HG03280 (cell line): ENCODE results near the gene TSC2.

Source experiments
- ATAC-seq: cut with Tn5 transposase; IDR thresholded peaks from one replicate; pipeline ENCODE4 v1.9.1; 2021; ENCODE audit warnings: mild to moderate bottlenecking, moderate library complexity; ENCODE audit not compliant: unreplicated experiment

TSC2 gene

DNA sequence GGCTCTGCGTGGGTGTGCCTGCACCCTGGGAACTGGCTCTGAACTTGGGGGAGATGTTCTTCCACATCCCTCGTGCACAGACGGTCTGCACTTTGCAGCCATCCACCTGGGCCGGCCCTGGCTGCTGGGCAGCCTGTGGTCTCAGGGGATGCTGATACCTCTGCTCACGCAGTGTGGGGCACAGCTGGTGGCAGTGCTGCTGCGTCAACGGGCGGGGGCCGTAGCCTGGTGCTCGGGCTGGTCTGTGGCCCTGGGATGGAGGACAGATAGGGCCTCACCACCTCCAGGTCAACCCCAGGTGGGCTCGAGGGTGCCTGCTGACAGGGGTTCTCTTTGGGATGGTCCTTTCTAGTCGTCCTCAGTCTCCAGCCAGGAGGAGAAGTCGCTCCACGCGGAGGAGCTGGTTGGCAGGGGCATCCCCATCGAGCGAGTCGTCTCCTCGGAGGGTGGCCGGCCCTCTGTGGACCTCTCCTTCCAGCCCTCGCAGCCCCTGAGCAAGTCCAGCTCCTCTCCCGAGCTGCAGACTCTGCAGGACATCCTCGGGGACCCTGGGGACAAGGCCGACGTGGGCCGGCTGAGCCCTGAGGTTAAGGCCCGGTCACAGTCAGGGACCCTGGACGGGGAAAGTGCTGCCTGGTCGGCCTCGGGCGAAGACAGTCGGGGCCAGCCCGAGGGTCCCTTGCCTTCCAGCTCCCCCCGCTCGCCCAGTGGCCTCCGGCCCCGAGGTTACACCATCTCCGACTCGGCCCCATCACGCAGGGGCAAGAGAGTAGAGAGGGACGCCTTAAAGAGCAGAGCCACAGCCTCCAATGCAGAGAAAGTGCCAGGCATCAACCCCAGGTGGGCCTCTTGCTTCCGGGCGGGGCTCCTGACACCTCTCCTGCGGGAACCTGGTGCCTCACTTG, 36.3 kb downstream of the TSC2 start:
- ATAC-seq: no peak

DNA sequence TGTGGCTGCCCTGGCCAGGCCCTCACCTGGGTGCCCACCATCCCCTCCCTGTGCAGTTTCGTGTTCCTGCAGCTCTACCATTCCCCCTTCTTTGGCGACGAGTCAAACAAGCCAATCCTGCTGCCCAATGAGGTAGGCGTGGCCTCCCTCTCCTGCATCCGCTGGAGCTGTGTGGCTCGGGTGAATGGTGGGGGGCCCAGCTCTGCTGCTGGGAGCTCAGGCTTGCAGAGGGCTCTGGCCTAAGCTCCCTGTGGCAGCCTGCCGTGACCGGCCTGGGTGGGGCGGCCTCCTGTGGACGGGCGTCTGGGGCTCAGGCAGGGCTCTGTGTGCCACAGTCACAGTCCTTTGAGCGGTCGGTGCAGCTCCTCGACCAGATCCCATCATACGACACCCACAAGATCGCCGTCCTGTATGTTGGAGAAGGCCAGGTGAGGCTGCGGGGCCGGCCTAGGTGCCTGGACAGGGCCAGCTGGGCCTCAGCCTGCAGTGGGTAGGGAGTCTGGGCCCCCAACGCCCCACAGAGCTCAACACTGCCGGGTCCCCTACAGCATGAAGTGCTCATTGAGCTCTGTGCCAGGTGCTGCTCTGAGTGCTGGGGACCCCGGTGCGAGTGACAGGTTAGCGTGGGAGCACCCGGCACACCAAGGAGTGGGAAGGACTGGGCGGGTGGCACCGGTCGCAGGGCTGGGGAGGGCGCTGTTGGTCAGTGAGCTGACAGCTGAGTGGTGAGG, 37.3 kb downstream of the TSC2 start:
- ATAC-seq: no peak

- ATAC-seq: no peak
These were observed 37.9 kb downstream of the TSC2 start for GRCh38 chr16:2085669-2086068.

DNA sequence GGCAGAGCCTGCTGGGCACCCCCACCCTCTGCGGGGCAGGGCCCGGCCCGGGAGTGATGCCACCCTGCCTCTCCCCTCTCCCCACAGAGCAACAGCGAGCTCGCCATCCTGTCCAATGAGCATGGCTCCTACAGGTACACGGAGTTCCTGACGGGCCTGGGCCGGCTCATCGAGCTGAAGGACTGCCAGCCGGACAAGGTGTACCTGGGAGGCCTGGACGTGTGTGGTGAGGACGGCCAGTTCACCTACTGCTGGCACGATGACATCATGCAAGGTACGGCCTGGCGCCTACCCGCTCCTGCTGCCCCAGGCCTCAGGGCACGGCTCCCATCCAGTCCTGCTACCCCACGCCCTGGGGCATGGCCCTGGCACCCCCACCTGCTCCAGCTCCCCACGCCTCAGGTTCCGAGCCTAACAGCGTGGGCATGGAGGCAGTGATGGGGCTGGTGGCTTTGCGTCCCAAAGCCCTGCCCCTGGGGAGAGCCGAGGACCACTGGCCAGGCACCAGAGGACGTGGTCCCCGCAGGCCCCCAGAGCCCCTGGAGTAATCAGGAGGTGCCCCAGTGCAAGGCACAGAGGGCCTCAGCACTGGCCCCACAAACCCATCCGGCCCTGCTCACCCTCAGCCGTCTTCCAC, 38.4 kb downstream of the TSC2 start:
- ATAC-seq: no peak

DNA sequence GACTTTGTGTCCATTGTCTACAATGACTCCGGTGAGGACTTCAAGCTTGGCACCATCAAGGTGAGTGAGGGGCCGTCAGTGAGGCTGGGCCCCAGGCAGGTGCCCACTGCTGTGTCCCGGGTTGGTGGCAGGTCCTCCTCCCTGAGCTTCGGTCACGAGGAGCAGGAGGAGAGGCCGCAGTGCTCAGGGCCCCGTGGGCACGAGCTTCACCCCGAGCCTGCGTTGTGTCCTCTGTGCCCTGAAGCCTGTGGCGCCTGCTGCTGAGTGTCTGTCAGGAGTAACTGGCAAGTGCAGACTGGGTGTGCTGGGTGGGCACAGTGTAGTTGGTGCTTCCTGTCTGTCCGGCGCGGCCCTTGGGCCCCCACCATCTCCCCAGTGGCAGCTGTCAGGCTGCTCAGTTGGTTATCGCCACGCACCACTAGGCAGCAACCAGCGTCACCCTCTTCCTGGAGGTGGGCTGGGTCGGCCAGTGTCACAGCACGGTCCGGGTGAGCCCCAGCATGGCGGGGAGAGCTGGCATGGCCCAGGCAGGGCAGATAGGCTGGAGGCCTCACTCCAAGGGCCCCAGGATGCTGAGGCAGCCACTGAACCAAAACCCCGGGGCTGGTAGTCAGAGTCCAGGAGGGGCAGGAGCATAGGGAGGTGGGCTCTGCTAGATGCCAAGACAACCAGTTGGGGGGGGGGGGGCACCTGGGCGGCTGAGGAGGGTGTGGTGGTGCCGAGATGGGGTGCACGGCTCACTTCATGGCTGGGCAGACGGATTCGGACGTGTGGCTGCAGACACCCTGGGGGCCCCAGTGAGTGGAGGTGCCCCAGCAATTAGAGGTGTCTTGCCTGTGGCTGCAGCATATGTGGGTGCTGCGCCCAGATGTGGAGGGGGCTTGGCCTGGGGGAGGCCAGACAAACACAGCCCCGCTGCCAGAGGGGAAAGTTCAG, 39.3 kb downstream of the TSC2 start:
- ATAC-seq: no peak

GRCh38 chr16:2087748-2088631, 40.2 kb downstream of the TSC2 start:
- ATAC-seq: no peak

DNA sequence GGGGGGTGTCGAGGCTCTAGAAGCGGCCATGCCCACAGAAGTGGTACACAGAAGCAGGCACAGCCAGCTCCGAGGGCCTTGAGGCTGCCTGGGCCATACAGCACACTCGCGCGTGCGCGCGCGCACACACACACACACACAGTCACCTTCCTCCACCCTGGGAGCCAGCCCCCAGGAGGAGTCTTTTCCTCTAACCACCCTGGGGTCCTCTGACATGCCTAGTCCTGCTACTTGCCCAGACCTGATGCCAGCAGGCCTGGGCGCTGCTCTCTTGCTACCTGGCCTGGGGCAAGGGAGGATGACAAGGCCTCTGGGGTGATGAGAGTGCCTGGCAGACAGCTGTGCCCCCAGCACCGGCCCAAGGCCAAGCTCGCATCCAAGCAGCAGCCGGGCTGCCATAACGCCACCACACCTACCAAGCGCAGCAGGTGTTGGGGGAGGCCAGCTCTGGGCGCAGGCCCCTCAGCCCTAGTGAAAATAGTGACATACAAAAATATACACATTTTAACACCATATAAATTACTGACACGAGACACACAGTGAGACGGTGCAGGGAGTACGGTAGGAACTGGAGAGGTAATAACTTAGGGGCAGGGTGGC, 41.1 kb downstream of the TSC2 start:
- ATAC-seq: no peak

DNA sequence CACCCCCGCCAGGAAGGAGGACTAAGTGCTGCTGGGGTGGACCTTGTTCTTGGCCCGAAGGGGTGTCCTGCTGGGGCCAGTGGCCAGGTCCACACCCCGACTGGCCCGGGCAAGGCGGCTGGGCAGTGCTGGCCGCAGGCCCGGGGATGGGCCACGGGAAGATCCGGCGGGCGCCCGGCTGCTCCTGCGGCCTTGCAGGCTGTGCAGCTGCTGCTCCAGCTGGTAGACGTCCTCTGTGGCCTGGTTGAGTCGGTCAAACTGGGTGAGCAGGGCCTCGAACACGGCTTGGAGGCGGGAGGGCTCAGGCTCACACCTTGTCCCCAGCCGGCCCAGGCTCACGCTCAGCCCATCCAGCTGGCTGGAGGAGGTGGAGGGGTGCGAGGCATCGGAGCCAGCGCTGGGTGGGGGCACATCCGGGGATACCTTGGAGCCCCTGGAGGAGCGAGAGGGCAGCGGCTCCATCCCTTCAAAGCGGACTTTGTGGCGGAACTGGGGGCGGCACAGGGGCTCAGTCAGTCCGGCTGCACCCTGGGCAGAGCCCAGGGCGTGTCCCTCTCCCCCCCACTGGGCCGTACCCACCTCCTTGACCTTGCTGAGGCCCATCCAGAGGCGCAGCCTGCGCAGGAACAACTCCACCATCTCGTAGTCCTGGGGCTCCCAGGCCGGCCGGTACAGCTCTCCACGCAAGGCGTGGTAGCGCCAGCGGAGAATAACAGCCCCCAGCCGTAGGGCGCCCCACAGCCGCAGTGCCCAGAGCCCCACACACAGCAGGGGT, 42.1 kb downstream of the TSC2 start:
- no peak for ATAC-seq

DNA sequence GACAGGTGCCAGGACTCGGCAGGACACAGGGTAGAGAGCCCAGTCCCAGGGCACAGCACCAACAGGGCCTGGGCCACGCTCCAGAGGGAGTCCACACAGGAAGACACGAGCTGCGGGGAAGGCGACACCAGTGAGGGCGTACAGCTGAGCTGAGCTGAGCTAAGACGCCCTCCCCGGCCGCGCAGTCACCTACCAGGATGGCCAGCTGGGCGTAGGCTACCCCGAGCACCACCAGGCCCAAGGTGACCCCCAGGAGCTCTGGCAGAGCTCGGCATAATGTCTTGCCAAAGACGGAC, 42.6 kb downstream of the TSC2 start:
- no peak for ATAC-seq

GRCh38 chr16:2090777-2091546, 43.2 kb downstream of the TSC2 start:
- no peak for ATAC-seq

DNA sequence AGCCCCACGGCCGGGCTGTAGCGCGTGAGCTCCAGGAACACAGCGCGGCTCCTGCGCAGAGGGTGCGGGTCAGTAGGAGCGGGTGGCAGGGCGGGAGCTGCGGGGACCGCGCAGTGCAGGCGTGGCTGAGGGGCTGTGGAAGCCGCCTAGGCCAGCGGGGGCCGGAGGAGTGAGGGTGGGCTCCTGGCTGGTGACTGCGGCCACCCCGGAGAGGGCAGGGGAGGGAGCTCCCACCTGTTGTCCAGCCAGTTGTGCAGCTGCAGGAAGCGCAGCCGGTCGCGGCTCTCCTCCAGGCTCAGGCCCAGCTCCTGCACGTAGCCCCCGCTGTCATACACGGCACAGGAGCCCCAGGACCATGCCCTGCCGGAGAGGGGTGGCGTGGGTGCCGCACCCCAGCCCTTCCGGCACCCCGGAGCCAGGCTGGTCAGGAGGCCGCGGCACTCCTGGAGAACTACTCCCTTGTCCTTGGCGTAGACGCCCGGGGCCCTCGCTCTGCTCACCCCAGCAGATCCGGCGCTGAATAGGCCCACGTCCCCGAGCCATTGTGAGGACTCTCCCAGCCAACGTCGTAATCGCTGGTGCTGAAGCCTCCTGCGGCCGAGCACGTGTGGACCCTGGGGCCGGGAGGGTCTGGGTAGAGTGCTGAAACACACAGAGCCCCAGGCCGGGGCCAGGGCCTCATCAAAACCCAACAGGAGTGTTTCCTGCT, 43.9 kb downstream of the TSC2 start:
- no peak for ATAC-seq

DNA sequence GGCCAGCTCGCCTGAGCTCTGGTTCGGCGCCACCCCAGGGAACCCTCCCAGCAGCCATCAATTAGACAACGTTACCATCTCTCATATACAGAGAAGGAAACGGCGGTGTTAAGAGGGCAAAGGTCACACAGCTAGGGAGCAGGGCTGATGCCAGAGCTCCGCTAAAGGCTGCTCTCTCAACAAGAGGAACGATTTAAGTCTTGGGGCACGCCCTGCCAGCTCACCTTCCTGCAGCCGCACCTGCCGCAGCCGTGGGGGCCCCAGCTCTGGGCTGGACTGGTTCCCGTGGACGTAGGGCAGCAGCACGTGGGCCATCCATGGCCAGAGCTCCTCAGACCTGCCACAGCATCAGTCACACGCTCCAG, 44.5 kb downstream of the TSC2 start:
- no peak for ATAC-seq

- no peak for ATAC-seq
These were observed 45.1 kb downstream of the TSC2 start for GRCh38 chr16:2092866-2093265.

GRCh38 chr16:2093793-2094192, 46.0 kb downstream of the TSC2 start:
- no peak for ATAC-seq

DNA sequence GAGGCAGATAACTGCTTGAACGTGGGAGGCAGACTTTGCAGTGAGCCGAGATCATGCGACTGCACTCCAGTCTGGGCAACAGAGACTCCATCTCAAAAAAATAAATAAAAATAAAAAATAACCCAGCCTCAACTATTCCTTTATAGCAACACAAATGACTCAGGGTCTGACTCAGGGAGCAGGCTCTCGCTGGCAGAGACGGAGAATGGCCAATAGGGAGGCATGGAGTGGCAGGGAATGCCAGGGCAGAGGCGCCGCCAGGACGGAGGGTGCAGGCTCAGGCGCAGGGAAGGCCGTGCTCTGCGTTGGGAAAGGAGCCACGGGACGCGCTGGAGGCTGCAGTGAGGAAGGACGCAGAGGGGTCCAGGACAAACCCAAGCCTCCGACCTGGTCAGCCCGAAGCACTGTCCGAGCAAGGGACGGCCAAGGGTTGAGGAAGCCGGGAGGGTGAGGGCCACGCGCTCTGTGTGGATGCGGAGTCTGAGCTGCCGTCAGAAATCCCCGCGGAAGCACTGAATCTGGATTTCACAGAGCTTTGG, 47.6 kb downstream of the TSC2 start:
- ATAC-seq: no peak

DNA sequence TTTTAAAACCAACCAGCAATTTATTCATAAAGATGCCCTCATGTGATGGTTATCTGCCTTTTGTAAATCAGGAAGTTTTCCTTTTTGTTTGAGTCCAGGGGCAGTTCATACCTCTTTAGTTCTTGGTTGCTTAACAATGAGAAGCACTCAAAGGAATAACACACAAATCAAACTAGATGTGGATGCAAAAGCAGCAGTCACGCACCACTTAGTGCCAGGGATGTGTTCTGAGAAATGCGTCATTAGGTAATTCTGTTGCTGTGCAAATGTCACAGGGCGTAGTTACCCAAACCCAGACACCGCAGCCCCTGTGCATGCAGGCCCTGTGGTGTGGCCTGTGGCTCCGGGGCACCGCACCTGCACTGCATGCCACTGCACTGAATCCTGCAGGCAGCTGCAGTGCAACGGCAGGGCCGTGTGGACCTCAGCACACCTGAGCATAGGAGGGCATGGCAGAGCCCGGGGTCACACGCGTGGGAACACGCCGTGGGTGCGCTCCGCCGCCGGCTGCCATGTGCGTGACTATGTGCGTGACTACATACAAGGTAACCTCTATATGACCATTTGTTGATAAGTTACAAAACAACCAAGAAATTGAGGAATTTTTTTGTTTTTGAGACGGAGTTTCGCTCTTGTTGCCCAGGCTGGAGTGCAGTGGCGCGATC, 48.3 kb downstream of the TSC2 start:
- ATAC-seq: no peak
